Measurements from ENCODE around the gene SYT3. TPM values are rescaled to one million over a fixed set of nuclear protein-coding genes. Genes with fewer than 3 reads are reported as not detected.

The SYT3 gene
- total RNA-seq, 2 experiments from 2014 or later = 0.16 to 0.17 TPM

DNA sequence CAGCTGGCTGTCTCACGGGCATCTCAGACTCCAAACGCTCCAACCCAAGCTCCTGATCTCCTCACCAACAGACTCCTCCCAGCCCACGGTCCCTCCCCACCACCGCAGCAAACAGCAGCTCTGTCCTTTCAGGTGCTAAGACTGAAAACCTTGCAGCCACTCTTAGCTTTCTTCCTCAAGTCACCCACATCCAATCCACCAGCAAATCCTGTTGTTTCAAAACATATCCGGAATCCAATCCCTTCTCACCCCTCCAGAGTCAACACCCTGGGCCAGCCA lies 30.4 kb upstream of the SYT3 start:
- CTCF ChIA-PET (ENCODE audit: unreplicated experiment) = no interaction called here

DNA sequence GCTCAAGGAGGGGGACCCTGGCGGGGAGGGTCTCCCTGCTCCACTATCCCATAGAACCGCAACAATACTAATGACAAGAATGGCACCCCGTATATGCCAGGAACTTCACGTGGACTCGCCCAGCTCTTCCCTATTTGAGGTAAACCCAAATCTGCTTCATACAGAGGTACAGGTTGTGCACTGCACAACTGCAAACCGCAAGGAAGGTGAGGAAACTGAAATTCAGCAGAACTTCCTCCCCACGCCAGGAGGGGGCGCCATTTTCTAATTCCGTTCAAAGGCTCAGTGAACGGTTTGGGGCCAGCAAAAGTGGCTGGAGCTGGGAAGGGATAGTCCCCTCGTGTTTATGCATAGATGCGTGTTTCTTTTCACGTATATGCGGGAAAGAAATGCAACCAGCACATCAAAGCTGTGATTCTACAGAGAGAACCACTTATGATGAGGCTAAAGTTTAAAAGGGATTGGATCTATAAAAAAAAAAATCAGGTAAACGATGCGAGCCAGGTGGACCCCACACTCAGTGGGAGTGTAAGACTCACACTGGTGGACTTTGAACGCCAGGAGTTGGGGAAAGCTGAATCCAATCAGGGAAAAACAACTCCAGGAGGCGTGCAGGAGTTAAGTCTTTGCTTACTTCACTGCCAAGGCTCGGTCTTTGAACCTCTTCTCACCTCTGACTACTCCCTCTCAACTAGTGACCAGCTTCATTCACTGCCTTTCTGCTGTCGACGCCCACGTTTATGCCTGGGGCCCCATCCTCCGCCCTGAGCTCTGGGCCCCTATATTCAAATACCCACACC lies 29.8 kb upstream of the SYT3 start:
- no peak overlapping the region for H3K4me3 ChIP-seq (ENCODE audit: low read depth, low read length, poor library complexity, severe bottlenecking)
- no TSS peak for BruUV-seq (replicated peaks)
- no peaks in the 10 kb centered on the region for H4K20me1 ChIP-seq (ENCODE audit: insufficient read depth, low read length)
- ChIA-PET CTCF (ENCODE audit: unreplicated experiment) (no interaction called here), POLR2A (no interaction called here)
- H3K4me1 ChIP-seq (ENCODE audit: insufficient read depth, low read length, poor library complexity, severe bottlenecking) = no peaks in the 10 kb centered on the region
- no peak overlapping the region for H3K4me2 ChIP-seq (ENCODE audit: low read length)
- H3K9me3 ChIP-seq (ENCODE audit: low read length) = no peaks in the 10 kb centered on the region
- H3K36me3 ChIP-seq (ENCODE audit: insufficient read depth, low read length) = no peaks in the 10 kb centered on the region
- H3K79me2 ChIP-seq (ENCODE audit: insufficient read depth, low read depth, low read length) = no peaks in the 10 kb centered on the region
- peak; percentile 47 for DNase-seq (ENCODE audit: low spot score)
- TF ChIP-seq, protein P1, sequence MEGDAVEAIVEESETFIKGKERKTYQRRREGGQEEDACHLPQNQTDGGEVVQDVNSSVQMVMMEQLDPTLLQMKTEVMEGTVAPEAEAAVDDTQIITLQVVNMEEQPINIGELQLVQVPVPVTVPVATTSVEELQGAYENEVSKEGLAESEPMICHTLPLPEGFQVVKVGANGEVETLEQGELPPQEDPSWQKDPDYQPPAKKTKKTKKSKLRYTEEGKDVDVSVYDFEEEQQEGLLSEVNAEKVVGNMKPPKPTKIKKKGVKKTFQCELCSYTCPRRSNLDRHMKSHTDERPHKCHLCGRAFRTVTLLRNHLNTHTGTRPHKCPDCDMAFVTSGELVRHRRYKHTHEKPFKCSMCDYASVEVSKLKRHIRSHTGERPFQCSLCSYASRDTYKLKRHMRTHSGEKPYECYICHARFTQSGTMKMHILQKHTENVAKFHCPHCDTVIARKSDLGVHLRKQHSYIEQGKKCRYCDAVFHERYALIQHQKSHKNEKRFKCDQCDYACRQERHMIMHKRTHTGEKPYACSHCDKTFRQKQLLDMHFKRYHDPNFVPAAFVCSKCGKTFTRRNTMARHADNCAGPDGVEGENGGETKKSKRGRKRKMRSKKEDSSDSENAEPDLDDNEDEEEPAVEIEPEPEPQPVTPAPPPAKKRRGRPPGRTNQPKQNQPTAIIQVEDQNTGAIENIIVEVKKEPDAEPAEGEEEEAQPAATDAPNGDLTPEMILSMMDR (conservative IDR thresholded peaks at IDR 0.05; ENCODE audit: low read length) = peak; percentile 94
- no peak for TF ChIP-seq EZH2phosphoT487 (IDR thresholded peaks at IDR 0.05; ENCODE audit: borderline replicate concordance, low read depth, low read length)
- no peak overlapping the region for H3K27ac ChIP-seq (ENCODE audit: low read depth, low read length, poor library complexity, severe bottlenecking)
- H2AFZ ChIP-seq (ENCODE audit: low read length) = no peak overlapping the region
- no peaks in the 10 kb centered on the region for H3K9me2 ChIP-seq (ENCODE audit: insufficient read depth, low read length)
- intact Hi-C loops (cut with micrococcal nuclease; ENCODE audit: unreplicated experiment) = loop anchor here (1.0 kb wide), 1 partner anchor 114 kb away; no protein-coding TSS in a partner anchor

More for the DNA sequence above, 30.4 kb upstream of the SYT3 start:
- BruUV-seq (replicated peaks) = no TSS peak
- POLR2A ChIA-PET = no interaction called here
- no peaks in the 10 kb centered on the region for H3K4me1 ChIP-seq (ENCODE audit: insufficient read depth, low read length, poor library complexity, severe bottlenecking)
- H3K4me2 ChIP-seq (ENCODE audit: low read length) = no peak overlapping the region
- no peaks in the 10 kb centered on the region for H3K79me2 ChIP-seq (ENCODE audit: insufficient read depth, low read depth, low read length)
- H3K9me3 ChIP-seq (ENCODE audit: low read length) = no peaks in the 10 kb centered on the region
- no peaks in the 10 kb centered on the region for H3K36me3 ChIP-seq (ENCODE audit: insufficient read depth, low read length)
- DNase-seq (ENCODE audit: low spot score) = no peak
- H3K27ac ChIP-seq (ENCODE audit: low read depth, low read length, poor library complexity, severe bottlenecking) = no peak overlapping the region
- H3K9me2 ChIP-seq (ENCODE audit: insufficient read depth, low read length) = no peaks in the 10 kb centered on the region
- intact Hi-C loops (cut with micrococcal nuclease; ENCODE audit: unreplicated experiment) = no loop called here
- H2AFZ ChIP-seq (ENCODE audit: low read length) = no peak overlapping the region
- H4K20me1 ChIP-seq (ENCODE audit: insufficient read depth, low read length) = no peaks in the 10 kb centered on the region
- H3K4me3 ChIP-seq (ENCODE audit: low read depth, low read length, poor library complexity, severe bottlenecking) = no peak overlapping the region
- TF ChIP-seq, protein P1 (conservative IDR thresholded peaks at IDR 0.05; ENCODE audit: low read length) = no peak
- TF ChIP-seq EZH2phosphoT487 (IDR thresholded peaks at IDR 0.05; ENCODE audit: borderline replicate concordance, low read depth, low read length) = no peak

DNA sequence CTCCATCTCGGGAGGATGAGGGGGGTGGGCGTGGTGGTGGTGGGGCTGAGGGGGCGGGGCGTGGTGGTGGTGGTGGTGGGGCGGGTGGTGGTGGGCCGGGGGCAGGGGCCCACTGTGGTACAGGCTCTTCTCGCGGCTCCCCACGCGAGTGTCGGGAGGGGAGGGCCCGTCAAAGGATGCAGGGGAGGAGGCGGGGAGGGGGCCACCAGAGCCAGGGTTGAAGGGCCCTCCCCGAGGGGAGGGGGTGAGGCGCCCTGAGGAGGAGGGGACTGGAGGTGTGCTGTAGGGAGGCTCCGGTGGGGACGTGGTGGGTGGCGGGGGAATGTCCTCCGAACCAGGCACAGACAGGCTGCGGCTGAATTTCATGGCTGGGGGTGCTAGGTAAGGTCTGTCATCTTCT lies 29.2 kb upstream of the SYT3 start:
- no peak for DNase-seq (ENCODE audit: low spot score)
- H3K4me3 ChIP-seq (ENCODE audit: low read depth, low read length, poor library complexity, severe bottlenecking) = no peak overlapping the region
- H3K27ac ChIP-seq (ENCODE audit: low read depth, low read length, poor library complexity, severe bottlenecking) = no peak overlapping the region
- no peak overlapping the region for H2AFZ ChIP-seq (ENCODE audit: low read length)
- no TSS peak for BruUV-seq (replicated peaks)
- POLR2A ChIA-PET = no interaction called here
- no peaks in the 10 kb centered on the region for H3K9me2 ChIP-seq (ENCODE audit: insufficient read depth, low read length)
- no peak overlapping the region for H3K4me2 ChIP-seq (ENCODE audit: low read length)
- no peaks in the 10 kb centered on the region for H3K9me3 ChIP-seq (ENCODE audit: low read length)
- no peaks in the 10 kb centered on the region for H4K20me1 ChIP-seq (ENCODE audit: insufficient read depth, low read length)
- intact Hi-C loops (cut with micrococcal nuclease; ENCODE audit: unreplicated experiment) = loop anchor here (1.0 kb wide), 1 partner anchor 114 kb away; no protein-coding TSS in a partner anchor
- no peaks in the 10 kb centered on the region for H3K79me2 ChIP-seq (ENCODE audit: insufficient read depth, low read depth, low read length)
- H3K36me3 ChIP-seq (ENCODE audit: insufficient read depth, low read length) = no peaks in the 10 kb centered on the region
- TF ChIP-seq EZH2phosphoT487 (IDR thresholded peaks at IDR 0.05; ENCODE audit: borderline replicate concordance, low read depth, low read length) = no peak
- TF ChIP-seq, protein P1 (conservative IDR thresholded peaks at IDR 0.05; ENCODE audit: low read length) = no peak
- H3K4me1 ChIP-seq (ENCODE audit: insufficient read depth, low read length, poor library complexity, severe bottlenecking) = no peaks in the 10 kb centered on the region
- CTCF ChIA-PET (ENCODE audit: unreplicated experiment) = no interaction called here

Data from OCI-LY7 (cell line).